Measurements from ENCODE around the gene POMGNT1. TPM values are rescaled to one million over a fixed set of nuclear protein-coding genes. Genes with fewer than 3 reads are reported as not detected.

POMGNT1 gene
- total RNA-seq, 2 donors from 2014 or later = 31.9 to 36.3 TPM

DNA sequence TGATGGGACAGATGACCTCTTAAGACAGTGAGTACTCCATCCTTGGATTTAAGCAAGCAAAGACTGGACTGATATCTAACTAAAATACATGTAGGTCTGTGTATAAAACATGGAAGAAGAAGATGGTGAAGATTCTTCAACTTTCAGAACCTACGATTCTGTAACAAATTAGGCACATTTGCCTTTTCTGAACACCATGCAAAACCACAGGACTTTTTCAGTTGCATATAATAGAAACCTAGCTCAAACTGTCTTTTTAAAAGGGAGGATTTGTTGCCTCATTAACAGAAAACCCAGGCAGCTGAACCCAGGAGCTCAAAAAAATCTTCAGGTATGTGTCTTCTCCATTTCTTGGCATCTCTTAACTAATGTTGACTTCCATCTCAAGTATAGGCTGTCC lies 38.0 kb downstream of the POMGNT1 start:
- intact Hi-C loops (cut with DNase I) = no loop called here
- H3K27ac ChIP-seq = no peak overlapping the region
- WGBS, 2 donors = 85 to 87% methylated on average over 1 of the region's 1 CpG
- H3K4me1 ChIP-seq = no peaks in the 10 kb centered on the region
- DNase-seq (no peak), ATAC-seq (no peak)
- no peaks in the 10 kb centered on the region for H3K36me3 ChIP-seq (replicated peaks in 1 of 2; ENCODE audit: insufficient read depth in 1 of 2, low read depth in 2 of 2)
- no peak overlapping the region for H3K4me3 ChIP-seq
- H3K27me3 ChIP-seq = no peaks in the 10 kb centered on the region
- TF ChIP-seq POLR2A (IDR thresholded peaks at IDR 0.05) = no peak
- TF ChIP-seq, protein P1, sequence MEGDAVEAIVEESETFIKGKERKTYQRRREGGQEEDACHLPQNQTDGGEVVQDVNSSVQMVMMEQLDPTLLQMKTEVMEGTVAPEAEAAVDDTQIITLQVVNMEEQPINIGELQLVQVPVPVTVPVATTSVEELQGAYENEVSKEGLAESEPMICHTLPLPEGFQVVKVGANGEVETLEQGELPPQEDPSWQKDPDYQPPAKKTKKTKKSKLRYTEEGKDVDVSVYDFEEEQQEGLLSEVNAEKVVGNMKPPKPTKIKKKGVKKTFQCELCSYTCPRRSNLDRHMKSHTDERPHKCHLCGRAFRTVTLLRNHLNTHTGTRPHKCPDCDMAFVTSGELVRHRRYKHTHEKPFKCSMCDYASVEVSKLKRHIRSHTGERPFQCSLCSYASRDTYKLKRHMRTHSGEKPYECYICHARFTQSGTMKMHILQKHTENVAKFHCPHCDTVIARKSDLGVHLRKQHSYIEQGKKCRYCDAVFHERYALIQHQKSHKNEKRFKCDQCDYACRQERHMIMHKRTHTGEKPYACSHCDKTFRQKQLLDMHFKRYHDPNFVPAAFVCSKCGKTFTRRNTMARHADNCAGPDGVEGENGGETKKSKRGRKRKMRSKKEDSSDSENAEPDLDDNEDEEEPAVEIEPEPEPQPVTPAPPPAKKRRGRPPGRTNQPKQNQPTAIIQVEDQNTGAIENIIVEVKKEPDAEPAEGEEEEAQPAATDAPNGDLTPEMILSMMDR (IDR thresholded peaks at IDR 0.05) = no peak
- no peaks in the 10 kb centered on the region for H3K9me3 ChIP-seq

DNA sequence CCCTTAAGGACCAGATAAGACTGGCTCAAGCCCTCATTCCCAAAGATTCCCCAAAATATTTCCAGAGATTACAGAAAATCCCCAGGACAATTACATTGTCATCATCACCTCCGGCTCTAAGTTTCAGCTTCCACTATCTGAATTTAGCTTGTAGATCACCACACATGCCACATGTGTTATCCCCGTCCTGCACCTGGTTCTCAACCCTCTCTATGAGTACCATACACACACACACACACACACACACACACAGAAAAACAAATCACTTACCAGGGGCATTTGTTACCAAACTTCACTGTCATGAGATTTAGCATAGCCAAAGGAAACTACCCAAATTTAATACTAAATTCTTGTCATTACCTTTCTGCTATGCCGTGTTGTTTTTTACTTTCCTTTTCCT lies 38.7 kb downstream of the POMGNT1 start:
- no peak overlapping the region for H3K27ac ChIP-seq
- H3K4me3 ChIP-seq = no peak overlapping the region
- DNase-seq = no peak
- 68 to 76% methylated on average over 3 of the region's 3 CpGs for WGBS, 2 donors
- TF ChIP-seq POLR2A (IDR thresholded peaks at IDR 0.05) = no peak
- TF ChIP-seq, protein P1 (IDR thresholded peaks at IDR 0.05) = no peak
- intact Hi-C loops (cut with DNase I) = no loop called here
- no peaks in the 10 kb centered on the region for H3K27me3 ChIP-seq
- H3K36me3 ChIP-seq (replicated peaks in 1 of 2; ENCODE audit: insufficient read depth in 1 of 2, low read depth in 2 of 2) = no peaks in the 10 kb centered on the region
- H3K9me3 ChIP-seq = no peaks in the 10 kb centered on the region
- no peaks in the 10 kb centered on the region for H3K4me1 ChIP-seq
- no peak for ATAC-seq

DNA sequence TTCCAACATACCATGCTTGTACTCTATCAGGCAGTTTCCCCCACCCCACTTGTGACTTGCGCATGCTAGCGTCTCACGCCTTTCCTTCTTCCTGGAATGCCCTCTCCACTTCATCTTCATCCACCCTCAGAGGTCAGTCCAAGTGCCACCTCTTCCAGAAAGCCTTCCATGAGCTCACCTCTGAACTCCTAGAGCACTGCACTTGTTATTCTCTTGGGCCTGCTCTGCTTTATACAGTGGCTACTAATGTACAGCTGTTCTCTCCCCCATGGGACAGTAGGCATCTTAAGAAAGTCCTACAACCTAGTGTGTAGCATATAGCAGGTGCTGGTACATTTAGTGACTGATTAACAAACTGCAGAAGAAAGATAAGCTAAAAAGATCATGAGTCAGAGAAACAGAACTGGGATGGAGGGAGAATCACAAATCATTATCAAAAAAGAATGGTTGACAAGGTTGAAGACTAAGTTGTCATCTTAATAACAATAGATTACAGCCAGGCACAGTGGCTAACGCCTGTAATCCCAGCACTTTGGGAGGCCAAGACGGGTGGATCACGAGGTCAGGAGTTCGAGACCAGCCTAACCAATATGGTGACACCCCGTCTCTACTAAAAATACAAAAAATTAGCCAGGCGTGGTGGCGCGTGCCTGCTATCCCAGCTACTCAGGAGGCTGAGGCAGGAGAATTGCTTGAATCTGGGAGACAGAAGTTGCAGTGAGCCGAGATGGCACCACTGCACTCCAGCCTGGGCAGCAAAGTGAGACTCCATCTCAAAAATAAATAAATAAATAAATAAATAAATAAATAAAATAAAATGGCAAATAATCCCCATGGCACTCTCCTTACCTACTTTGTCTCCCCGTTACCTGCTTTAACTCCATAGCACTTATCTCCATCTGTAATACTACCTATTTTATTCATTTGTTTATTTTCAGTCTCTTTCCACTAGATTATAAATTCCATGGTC lies 39.6 kb downstream of the POMGNT1 start:
- 81 to 90% methylated on average over 13 of the region's 13 CpGs for WGBS, 2 donors
- H3K27ac ChIP-seq = no peak overlapping the region
- H3K36me3 ChIP-seq (replicated peaks in 1 of 2; ENCODE audit: insufficient read depth in 1 of 2, low read depth in 2 of 2) = no peaks in the 10 kb centered on the region
- no peak for DNase-seq
- H3K4me1 ChIP-seq = no peaks in the 10 kb centered on the region
- H3K27me3 ChIP-seq = no peaks in the 10 kb centered on the region
- H3K9me3 ChIP-seq = no peaks in the 10 kb centered on the region
- no peak overlapping the region for H3K4me3 ChIP-seq
- no peak for ATAC-seq
- intact Hi-C loops (cut with DNase I) = no loop called here
- no peak for TF ChIP-seq POLR2A (IDR thresholded peaks at IDR 0.05)
- TF ChIP-seq, protein P1 (IDR thresholded peaks at IDR 0.05) = no peak

DNA sequence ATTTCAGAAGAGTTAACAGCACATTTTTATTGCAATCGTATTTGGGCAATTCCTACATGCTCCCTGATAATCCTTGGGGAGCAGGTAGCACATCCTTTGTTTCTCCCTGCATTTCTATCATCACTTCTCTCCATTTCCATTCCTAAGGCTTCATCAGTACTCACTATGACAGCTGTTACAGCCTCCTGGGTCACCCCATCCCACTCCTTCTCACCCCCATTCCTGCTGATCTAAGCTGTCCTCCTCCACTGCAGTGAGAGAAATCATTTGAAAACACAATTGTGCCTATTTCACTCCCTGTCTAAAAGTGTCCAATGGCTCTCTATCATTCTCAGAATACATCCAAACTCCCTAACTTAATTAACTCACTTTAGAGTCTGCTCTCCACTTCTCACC lies 40.3 kb downstream of the POMGNT1 start:
- no peak for ATAC-seq
- 85 to 87% methylated on average over 1 of the region's 1 CpG for WGBS, 2 donors
- H3K4me3 ChIP-seq = no peak overlapping the region

DNA sequence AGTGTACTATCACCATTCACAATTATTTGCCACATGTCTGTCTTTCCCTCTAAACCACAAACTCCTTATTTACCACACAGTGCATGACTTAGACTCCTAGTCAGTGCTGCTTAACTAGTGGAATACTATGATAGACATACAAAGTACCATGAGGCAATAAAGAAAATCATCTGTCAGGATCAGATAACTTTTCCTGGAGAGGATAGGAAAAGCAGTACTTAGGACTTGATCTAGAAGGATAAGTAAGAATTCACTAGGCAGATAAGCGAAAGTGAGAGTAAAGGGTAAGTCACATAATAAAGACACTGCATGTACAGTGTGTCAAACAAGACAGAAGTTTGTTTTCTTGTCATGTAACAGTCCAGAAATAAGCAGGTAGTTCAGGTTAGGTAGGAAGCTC lies 44.5 kb downstream of the POMGNT1 start:
- H3K9me3 ChIP-seq = no peaks in the 10 kb centered on the region
- H3K27ac ChIP-seq = no peak overlapping the region
- TF ChIP-seq, protein P1 (IDR thresholded peaks at IDR 0.05) = no peak
- TF ChIP-seq POLR2A (IDR thresholded peaks at IDR 0.05) = no peak
- H3K4me3 ChIP-seq = no peak overlapping the region
- H3K36me3 ChIP-seq (replicated peaks in 1 of 2; ENCODE audit: insufficient read depth in 1 of 2, low read depth in 2 of 2) = no peaks in the 10 kb centered on the region
- DNase-seq (no peak), ATAC-seq (no peak)
- no peaks in the 10 kb centered on the region for H3K4me1 ChIP-seq
- H3K27me3 ChIP-seq = no peaks in the 10 kb centered on the region
- WGBS, 2 donors = 90 to 100% methylated on average over 1 of the region's 1 CpG
- intact Hi-C loops (cut with DNase I) = no loop called here

More for the DNA sequence above, 40.3 kb downstream of the POMGNT1 start:
- H3K9me3 ChIP-seq = no peaks in the 10 kb centered on the region
- no peak for TF ChIP-seq POLR2A (IDR thresholded peaks at IDR 0.05)
- intact Hi-C loops (cut with DNase I) = no loop called here
- DNase-seq = no peak
- no peak overlapping the region for H3K27ac ChIP-seq
- H3K4me1 ChIP-seq = no peaks in the 10 kb centered on the region
- H3K36me3 ChIP-seq (replicated peaks in 1 of 2; ENCODE audit: insufficient read depth in 1 of 2, low read depth in 2 of 2) = no peaks in the 10 kb centered on the region
- no peaks in the 10 kb centered on the region for H3K27me3 ChIP-seq
